PC-3 (cell line): ENCODE data around the gene SPACA9. TPM values are rescaled to one million over a fixed set of nuclear protein-coding genes. Genes with fewer than 3 reads are reported as not detected.

Experiments used
- ATAC-seq: fragments of 200-7000 bp; cut with Tn5 transposase; 2 replicates; pipeline ENCODE4 v1.9.1; 2020; ENCODE audit warnings: mild to moderate bottlenecking, moderate library complexity
- BruUV-seq: library from RNA; stranded (reverse); fragments of 400-500 nt; replicated peaks from 2 replicates; lab custom pipeline; 2021; lab: Mats Ljungman, UMichigan
- CTCF ChIA-PET: fragments of 300-600 bp; sonication (Branson Sonifier 250); formaldehyde crosslinking; loops from one replicate; lab custom pipeline; 2022; ENCODE audit warnings: antibody characterized with exemption; lab: Charles Lee
- POLR2A ChIA-PET: fragments of 300-600 bp; sonication (Branson Sonifier 250); formaldehyde crosslinking; loops from one replicate; lab custom pipeline; 2022; ENCODE audit warnings: antibody characterized with exemption; ENCODE audit not compliant: unreplicated experiment; lab: Charles Lee
- DNase-seq: peaks from one replicate; pipeline ENCODE4 v3.0.0-alpha.2; 2015
- H2AFZ ChIP-seq: fragments of 300-600 bp; sonication (generic); 2 replicates; pipeline ENCODE4 v1.6.0; 2016; ENCODE audit warnings: antibody characterized with exemption, low read length
- H3F3A ChIP-seq: fragments of 300-600 bp; sonication (generic); one replicate; pipeline ENCODE4 v1.6.0; 2017; ENCODE audit warnings: antibody characterized with exemption, low read length, control low read depth, mild to moderate bottlenecking; ENCODE audit not compliant: unreplicated experiment
- H3K27ac ChIP-seq: fragments of 300-600 bp; sonication (generic); 2 replicates; pipeline ENCODE4 v1.5.1; 2016; ENCODE audit warnings: mild to moderate bottlenecking, low read length
- H3K27me3 ChIP-seq: fragments of 300-600 bp; sonication (generic); 2 replicates; pipeline ENCODE4 v1.6.1; 2016; ENCODE audit warnings: low read length, mixed read lengths
- H3K36me3 ChIP-seq: fragments of 300-600 bp; sonication (generic); 2 replicates; pipeline ENCODE4 v1.6.1; 2016; ENCODE audit warnings: low read depth, mixed run types, low read length, mixed read lengths
- H3K4me1 ChIP-seq: fragments of 300-600 bp; sonication (generic); 2 replicates; pipeline ENCODE4 v1.5.1; 2016; ENCODE audit warnings: low read length; ENCODE audit not compliant: insufficient read depth
- H3K4me2 ChIP-seq: fragments of 300-600 bp; sonication (generic); 2 replicates; pipeline ENCODE4 v1.6.0; 2016; ENCODE audit warnings: low read length
- H3K4me3 ChIP-seq: fragments of 300-600 bp; sonication (generic); 2 replicates; pipeline ENCODE4 v1.5.1; 2016; ENCODE audit warnings: mild to moderate bottlenecking, low read length, mixed read lengths
- H3K79me2 ChIP-seq: fragments of 300-600 bp; sonication (generic); 2 replicates; pipeline ENCODE4 v1.6.1; 2017; ENCODE audit warnings: low read length, mixed read lengths
- H3K9ac ChIP-seq: fragments of 300-600 bp; sonication (generic); 2 replicates; pipeline ENCODE4 v1.6.0; 2016; ENCODE audit warnings: mild to moderate bottlenecking, low read length
- H3K9me2 ChIP-seq: fragments of 300-600 bp; sonication (generic); replicated peaks from 2 replicates; pipeline ENCODE4 v1.6.1; 2016; ENCODE audit warnings: mixed run types, low read length, mixed read lengths
- H3K9me3 ChIP-seq: fragments of 300-600 bp; sonication (generic); 2 replicates; pipeline ENCODE4 v1.6.1; 2016; ENCODE audit warnings: low read length, mixed read lengths
- H4K20me1 ChIP-seq: fragments of 300-600 bp; sonication (generic); 2 replicates; pipeline ENCODE4 v1.6.1; 2016; ENCODE audit warnings: low read length, mixed read lengths
- CTCF ChIP-seq: fragments of 300-600 bp; sonication (generic); conservative IDR thresholded peaks from 2 replicates; pipeline ENCODE4 v1.5.1; 2017; ENCODE audit warnings: antibody characterized with exemption, low read depth, mild to moderate bottlenecking, low read length
- EZH2 ChIP-seq: fragments of 300-600 bp; sonication (generic); IDR thresholded peaks from one replicate; pipeline ENCODE4 v1.6.1; 2017; ENCODE audit warnings: antibody characterized with exemption, mild to moderate bottlenecking, low read length; ENCODE audit not compliant: unreplicated experiment
- EZH2phosphoT487 ChIP-seq: fragments of 300-600 bp; sonication (generic); IDR thresholded peaks from 2 replicates; pipeline ENCODE4 v1.6.1; 2018; ENCODE audit warnings: mild to moderate bottlenecking, antibody characterized with exemption, low read length, borderline replicate concordance
- intact Hi-C: fragments of 100-400 bp; cut with micrococcal nuclease; formaldehyde crosslinking; loops from 2 replicates; pipeline ENCODE4 v1.9.0; 2023
- total RNA-seq: library from RNA; depleted of rRNA; stranded (reverse); fragments of >200 nt; gene quantifications from 2 replicates; pipeline ENCODE4 v1.2.3, GENCODE V29; 2014

Gene SPACA9
- total RNA-seq, 1 experiment from 2014 or later, result 2.3 TPM

DNA sequence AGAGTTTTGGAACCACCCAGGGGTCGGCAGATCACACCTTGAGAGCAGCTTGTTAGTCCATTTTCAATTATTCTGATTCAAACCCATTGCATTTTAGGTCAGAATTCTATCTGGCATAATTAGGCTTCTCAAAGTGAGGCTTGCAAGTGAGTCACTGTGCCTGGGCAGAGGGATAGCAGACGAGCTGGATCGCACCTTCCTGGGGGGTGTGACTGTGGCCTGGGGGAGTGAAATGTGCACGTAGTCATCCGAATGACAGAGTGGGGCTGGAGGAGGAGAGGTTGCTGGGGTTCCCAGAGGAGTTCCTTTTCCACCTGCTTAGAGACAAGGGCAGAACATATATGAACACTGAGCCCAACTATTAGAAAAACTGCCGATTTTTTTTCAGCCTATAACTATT is 31.7 kb downstream of the SPACA9 start:
- BruUV-seq, result no TSS peak
- Histone ChIP-seq H3F3A (no peaks in the 10 kb centered on the region), H2AFZ (no peak overlapping the region), H3K4me3 (no peak overlapping the region), H3K4me1 (no peaks in the 10 kb centered on the region), H3K27ac (no peak overlapping the region), H4K20me1 (no peaks in the 10 kb centered on the region), H3K9me2 (no peaks in the 10 kb centered on the region), H3K36me3 (peaks cover 18% of the 10 kb centered on the region; the same call in 1 of the 2 replicates), H3K79me2 (no peaks in the 10 kb centered on the region), H3K4me2 (no peak overlapping the region), H3K9me3 (no peaks in the 10 kb centered on the region), H3K27me3 (no peaks in the 10 kb centered on the region), H3K9ac (no peak overlapping the region)
- no peak for ATAC-seq
- DNase-seq, result no peak
- TF ChIP-seq CTCF, result no peak
- TF ChIP-seq EZH2phosphoT487, result no peak
- no peak for TF ChIP-seq EZH2
- intact Hi-C loops, result no loop called here
- CTCF ChIA-PET, result no interaction called here
- POLR2A ChIA-PET, result no interaction called here

DNA sequence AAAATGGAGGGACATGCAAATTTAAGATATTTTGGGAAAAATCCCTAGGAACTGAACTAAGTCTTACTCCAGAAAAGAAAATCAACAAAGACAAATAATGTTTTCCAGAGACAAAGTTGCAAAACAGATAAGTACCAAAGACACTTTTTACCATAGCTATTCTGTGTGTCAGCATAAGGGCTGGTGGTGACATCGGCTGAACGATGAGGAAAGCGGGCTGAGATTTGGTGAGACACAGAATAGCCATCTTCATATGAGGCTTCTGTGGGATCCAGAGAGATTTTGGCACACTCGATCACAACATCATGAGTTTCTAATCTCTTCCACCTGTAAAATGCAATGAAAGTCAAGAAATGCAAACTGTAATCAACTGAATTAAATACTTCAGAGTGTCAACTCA is 33.4 kb downstream of the SPACA9 start:
- intact Hi-C loops, result no loop called here
- no peak for DNase-seq

More for the DNA sequence above, 33.4 kb downstream of the SPACA9 start:
- Histone ChIP-seq H3K36me3 (peaks cover 18% of the 10 kb centered on the region; the same call in 1 of the 2 replicates), H3K9ac (no peak overlapping the region), H3K27me3 (no peaks in the 10 kb centered on the region), H3K4me1 (no peaks in the 10 kb centered on the region), H3K9me3 (no peaks in the 10 kb centered on the region), H3K4me2 (no peak overlapping the region), H3K27ac (no peak overlapping the region), H3F3A (no peaks in the 10 kb centered on the region), H3K79me2 (no peaks in the 10 kb centered on the region), H3K4me3 (no peak overlapping the region), H2AFZ (no peak overlapping the region), H4K20me1 (no peaks in the 10 kb centered on the region), H3K9me2 (no peaks in the 10 kb centered on the region)
- ATAC-seq, result no peak
- POLR2A ChIA-PET, result no interaction called here
- CTCF ChIA-PET, result no interaction called here
- TF ChIP-seq EZH2 (no peak), EZH2phosphoT487 (no peak), CTCF (no peak)
- BruUV-seq, result no TSS peak
